Activated T-helper 1 cell treated with anti-CD3 and anti-CD28 coated beads, Interleukin-2, amount 50 U/mL, for 16 hours (primary cell): ENCODE measurements around the gene DLGAP5.

Experiments used
- DNase-seq, 2 donors: peaks; one replicate each; pipeline ENCODE4 v3.0.0-alpha.2; 2020; ENCODE audit warnings: low read depth in 1 of 2, low spot score in 1 of 2

Gene DLGAP5

DNA sequence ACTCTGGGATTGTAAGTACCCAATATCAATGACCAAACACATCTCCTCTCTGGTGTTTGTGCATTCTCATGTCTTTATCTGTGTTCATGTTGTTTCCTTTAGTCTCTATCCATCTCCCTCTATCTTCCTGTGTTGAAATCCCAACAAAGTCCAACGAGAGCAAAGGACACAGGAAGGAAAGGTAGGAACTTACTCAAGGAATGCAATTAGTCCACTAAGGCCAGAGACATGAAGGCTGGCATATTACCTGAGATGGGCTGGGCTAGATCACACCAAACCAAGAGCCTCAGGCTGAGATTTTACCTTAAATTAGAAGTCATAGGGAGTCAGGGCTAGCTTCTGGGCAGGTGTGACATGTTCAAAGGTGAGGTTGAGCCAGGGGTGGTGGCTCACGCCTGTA is 76.7 kb downstream of the DLGAP5 start:
- no peak for DNase-seq

DNA sequence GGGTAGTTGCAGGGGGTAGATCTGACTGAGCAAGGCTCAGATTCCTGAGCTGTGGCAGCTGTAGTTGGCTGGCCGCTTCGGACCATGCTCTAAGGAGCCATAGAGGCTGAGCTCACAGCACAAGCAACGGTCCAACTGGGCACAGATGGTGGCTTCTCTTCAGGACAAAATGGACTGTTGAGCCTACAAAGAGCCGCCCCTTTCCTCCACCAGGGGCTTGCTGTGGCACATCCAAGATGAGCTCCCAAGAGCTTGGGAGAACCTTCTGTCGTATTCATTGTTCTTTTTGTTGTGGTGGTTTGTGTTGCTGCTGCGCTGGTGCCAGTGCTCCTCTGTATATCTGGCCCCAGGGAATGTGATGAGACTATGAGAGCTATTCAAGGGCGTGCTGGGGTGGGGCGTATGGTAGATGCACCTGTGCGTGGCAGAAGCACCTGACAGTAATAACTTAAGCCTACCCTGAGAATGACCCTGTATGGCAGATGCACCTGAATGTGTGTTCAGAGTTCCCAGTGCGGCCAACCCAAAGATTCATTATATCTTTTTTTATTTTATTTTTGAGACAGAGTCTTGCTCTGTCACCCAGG is 80.2 kb downstream of the DLGAP5 start:
- DNase-seq = no peak

- DNase-seq = no peak
Measured at GRCh38 chr14:55109836-55110235, 81.5 kb downstream of the DLGAP5 start.

DNA sequence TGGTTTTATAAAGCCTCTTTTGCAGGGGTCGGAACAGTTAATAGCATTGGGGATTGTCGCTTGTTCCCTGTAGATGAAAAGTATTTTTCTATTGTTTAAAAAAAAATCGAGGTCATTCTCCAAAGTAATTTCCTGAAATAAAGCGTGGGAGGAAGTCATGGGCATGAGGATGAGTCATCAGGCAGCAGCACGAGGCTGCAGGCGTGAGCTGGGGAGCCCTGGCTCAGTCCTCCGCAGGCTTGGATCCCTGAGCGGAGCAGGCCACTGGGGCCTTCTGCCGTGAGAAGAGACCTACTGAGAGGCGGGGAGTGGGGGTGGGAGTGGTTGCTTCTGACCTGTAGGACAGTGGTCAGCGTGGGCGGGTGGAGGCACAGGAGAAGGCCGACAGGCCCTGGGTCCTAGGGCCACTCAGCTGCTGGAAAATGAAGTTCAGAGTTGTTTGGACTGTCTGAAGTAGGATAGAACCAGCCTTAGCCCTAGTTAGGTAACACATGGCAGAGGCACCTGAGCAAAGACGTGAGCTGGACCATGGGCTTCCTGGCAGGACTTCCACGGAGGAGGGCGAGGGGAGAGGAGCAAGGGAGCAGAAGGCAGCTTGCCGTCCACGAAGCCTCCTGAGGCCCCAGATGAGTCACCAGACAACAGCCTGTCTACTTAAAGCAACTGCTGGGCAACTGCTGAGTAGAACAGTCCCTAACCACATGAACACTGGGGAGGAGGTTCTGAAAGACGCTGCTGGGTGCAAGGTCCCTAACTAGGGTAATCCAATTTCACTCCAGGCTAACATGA is 83.4 kb downstream of the DLGAP5 start:
- DNase-seq = peak in 1 of 2 donors; percentile 10

DNA sequence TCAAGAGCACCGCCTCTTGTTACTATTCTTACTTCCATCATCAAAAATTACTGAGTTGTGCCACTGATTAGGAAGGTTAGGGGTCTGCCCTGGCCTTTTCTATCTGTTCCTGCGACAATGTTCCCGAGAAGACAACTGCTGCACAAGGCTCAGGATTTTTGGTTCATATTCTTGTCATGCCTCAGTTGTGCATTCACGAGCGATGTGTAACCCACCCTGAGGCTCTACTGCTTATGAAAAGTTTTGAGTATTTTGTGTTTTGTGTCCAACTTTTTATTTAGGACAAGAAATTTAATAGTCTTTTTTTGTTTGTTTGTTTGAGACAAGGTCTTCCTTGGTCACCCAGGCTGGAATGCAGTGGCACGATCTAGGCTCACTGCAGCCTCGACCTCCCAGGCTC is 85.4 kb downstream of the DLGAP5 start:
- DNase-seq = no peak

DNA sequence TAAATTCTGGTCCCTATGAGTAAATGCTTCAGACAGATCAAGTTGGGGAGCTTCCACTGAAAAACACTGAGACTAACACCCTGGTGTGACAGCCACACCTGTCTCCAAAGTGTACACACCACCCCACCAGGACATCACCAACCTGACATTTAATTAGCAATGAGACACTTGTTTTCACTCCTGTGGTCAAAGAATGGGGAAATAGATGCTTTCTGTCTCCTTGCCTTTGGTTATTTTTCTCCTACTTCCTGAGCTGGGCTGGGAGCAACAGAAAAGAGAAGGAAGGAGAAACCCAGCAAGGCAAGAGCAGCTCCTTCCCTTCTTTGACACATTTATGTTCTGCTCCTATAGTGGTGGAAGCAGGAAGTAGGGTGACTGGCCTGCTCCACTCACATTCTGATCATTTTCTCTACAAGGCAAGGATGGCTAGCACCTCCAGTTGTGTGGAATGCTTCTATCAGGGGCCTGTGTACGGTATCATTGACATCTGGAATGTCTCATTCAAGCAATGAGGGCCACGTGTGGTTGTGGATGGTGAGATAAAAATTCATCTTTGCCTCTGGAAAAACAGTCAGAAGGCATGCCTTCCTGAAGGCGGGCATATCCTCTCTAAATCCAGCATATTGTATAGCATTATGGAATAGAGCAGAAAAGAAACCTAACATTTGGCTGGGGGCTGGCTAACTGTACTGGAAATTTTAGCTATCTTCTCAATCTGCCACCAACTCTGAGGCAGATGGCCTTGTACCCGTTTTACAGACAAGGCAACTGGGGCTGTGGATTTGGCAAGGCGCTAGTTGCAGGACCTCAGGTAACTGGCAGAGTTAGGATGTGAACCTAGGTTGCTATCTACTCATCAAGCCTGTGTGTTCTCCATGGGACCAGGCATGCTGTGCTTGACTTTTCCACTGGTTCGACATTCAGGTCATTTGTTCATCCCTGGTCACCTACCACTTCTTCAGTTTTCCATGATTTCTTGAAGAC is 87.1 kb downstream of the DLGAP5 start:
- no peak for DNase-seq

DNA sequence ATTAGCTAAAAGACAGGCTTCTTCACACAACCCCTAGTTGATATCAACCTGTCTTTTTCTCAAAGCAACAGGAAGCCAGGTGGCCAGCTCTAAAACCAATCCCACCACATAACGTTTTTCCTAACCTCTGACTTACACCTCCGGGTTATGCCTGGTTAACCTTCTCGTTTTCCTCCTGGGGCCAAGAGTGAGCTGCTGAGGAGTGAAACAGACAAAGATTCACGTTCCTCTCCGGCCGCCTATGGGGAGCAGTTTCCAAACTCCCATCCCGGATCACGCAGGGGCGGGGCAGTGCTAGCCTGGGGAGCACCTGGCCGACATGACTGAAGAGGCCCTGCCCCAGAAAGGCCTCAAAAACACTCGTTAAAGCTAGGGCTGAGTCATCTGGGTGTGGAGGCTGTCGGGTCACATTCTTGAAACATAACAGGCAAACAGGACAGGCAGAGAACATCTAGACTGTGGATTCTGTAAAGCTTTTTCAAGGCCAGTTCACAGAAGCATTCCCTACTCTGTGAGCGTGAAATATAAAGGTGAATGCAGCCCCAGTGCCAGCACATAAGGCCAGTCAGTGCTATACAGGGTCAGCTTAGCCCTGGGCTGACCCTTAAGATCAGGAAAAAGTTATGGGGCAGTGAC is 88.3 kb downstream of the DLGAP5 start:
- peak; percentile 42 to 43 for DNase-seq

DNA sequence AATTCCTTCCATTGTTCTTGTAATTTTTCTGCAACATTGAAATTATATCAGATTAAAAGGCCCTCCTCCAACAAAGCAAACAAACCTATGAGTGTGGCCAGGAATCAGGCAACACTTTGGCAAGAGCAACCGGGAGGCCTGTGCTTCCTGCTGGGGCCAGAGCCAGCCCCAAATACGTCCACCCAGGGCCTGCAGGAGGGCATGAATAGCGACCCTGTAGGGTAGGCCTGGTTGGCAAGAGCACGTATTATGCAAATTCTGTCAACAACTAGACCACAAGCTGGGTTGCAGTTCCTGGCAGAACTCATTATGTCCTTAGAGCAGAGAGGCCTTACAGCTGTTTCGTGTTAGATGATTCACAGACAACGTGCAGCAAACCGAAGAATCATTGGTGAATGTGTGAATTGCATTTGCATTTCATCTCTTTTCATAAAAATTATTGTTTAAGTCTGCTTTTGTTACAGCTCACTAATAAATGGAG is 89.2 kb downstream of the DLGAP5 start:
- peak; percentile 11 to 18 for DNase-seq

DNA sequence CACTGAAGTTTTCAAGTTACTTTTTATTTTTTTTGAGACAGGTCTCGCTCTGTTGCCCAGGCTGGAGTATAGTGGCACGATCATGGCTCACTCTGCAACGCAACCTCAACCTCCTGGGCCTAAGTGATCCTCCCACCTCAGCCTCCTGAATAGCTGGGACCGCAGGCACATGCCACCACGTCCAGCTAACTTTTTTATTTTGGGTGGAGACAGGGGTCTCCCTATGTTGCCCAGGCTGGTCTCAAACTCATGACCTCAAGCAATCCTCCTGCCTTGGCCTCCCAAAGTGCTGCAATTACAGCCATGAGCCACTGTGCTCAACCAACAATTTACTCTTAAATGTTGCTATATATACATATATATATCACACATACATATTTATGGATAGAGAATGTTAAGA is 89.7 kb downstream of the DLGAP5 start:
- DNase-seq = no peak

DNA sequence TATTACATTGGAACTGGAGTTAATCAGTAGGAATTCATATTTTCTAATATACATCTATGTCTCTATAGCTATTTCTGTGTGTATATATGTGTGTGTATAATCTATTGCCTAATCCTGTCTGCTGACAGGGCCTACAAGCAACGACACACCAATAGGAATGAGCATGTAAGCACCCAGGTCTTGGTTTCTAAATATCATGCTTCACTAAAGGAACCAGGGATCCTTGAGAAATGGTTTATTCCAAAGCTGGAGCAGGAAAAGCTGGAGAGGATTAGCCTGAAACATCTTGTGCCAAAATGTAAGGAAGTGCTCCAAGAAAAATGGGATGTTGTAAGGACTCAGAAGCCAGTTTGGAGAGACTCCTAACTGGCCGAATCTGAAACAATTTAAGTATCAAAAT is 91.6 kb downstream of the DLGAP5 start:
- DNase-seq = no peak

- DNase-seq = no peak
Measured at GRCh38 chr14:55098561-55098898, 92.9 kb downstream of the DLGAP5 start.
